GM18502 (cell line): ENCODE results near the gene PIGH.
A peak's percentile ranks its signal among the peaks of the same experiment; 100 is the strongest.
"Not testable (repeated sequence)": the region's sequence is repeated elsewhere in the genome, so short reads cannot be mapped to it uniquely, and the experiment has no call there.

Source experiments
- ATAC-seq: cut with Tn5 transposase; IDR thresholded peaks from one replicate; pipeline ENCODE4 v1.9.1; 2021; ENCODE audit warnings: mild to moderate bottlenecking; ENCODE audit not compliant: unreplicated experiment, poor library complexity

PIGH gene, protein sequence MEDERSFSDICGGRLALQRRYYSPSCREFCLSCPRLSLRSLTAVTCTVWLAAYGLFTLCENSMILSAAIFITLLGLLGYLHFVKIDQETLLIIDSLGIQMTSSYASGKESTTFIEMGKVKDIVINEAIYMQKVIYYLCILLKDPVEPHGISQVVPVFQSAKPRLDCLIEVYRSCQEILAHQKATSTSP

DNA sequence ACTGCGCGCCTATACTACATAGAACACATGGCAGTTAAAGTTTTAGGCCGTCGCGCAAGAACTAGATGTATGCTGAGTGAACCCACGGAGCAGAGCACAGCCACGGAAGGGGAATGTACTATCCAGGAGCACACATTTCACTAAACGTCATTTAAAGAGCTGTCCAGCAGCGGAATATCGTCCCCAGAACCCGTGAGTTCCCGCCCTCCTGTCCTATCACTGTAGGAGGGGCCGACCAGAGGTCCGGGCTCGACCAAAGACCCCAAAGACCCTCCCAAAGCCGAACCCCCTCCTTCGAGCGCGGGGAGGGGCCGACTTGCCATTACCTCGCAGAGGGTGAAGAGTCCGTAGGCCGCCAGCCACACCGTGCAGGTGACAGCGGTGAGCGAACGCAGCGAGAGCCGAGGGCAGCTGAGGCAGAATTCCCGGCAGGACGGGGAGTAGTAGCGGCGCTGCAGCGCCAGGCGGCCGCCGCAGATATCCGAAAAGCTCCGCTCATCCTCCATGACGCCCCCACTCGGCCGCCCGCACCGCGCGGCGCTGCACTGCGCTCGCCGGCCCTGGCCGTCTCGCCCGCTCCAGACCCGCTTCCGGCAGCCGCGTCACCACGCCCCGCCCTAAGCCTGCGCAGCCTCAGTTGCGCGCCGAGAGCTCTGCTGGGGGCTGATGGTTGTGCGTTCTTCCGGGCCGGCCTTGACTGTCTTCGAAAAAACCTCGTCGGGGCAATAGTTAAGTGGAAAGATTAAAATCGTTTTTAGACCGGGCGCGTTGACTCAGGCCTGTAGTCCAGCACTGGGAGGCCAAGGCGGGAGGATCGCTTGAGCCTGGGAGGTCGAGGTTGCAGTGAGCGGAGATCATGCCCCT is at the start of gene PIGH:
Gene PIGH, minus strand, starts transcription at position 571 of the 864 bp plus-strand sequence. Its CDS starts 65 bp downstream, at position 506.
- peak; percentile 93 for ATAC-seq

DNA sequence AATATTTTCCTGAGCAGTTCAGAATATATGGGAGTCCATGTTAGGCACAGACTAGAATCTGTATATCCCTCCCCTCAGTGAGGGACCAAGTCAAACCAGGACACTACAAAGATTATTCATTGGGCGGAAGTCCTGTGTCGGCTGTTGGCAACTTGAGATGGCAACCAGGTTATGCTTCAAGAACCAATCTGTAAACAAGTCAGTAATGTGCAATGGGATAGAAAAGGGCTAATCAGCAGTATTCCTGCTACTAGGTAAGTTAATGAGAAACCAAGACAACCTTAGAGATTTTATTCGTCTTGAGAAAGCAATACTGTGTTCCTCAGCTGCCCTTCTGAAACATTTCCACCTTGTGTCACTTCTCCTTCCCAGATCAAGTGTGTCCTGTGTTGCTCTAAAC is 46.1 kb upstream of the PIGH start:
- no peak for ATAC-seq

DNA sequence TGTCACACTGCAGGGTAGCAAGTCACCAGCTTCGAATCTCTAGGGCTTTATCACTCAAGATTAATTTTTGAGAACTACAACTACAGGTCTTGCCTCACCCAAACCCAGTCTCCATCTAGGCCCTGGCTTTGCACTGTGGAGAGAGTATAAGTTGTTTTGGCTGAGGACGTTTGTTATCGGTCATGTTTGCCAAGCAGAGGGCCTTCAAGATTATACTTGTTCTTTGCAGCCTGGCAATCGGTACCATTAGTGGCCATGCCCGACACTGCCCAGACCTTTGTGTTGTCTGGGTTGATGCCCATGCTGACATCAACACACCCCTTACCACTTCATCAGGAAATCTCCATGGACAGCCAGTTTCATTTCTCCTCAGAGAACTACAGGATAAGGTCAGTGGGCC is 45.3 kb upstream of the PIGH start:
- no peak for ATAC-seq

DNA sequence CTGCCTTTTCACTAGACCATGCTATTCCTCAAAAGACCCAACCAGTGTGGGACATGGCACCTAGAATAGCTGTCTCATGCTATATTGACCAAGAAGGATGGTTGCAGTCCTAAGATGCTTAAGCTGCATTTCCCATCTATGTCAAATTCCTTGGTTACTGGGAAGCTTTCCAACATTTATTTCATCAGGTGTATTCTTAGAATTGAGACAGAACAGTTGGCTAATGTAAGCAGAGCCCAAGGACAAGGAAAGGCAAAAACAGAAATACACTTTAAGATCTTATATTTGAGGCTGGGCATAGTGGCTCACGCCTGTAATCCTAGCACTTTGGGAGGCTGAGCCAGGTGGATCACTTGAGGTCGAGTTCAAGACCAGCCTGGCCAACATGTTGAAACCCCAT is 44.4 kb upstream of the PIGH start:
- no peak for ATAC-seq

DNA sequence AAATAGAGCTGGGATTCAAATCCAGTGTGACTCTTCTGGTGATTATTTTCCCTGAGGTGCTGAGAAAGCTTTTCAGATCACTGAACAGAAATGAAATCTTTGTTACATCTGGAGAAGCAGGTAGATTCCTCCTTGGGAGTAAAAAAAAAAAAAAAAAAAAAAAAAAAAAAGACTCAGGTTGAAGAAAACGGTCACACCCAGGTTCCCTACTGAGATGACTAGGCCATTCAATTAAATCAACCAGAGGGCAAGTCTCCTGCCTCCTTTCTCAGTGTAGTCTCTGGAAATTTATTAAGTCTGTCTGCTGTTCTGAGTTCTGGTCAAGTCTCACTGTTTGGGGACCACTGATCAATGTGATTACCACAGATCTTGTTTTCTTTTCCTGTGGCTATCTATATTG is 43.6 kb upstream of the PIGH start:
- ATAC-seq = no peak

DNA sequence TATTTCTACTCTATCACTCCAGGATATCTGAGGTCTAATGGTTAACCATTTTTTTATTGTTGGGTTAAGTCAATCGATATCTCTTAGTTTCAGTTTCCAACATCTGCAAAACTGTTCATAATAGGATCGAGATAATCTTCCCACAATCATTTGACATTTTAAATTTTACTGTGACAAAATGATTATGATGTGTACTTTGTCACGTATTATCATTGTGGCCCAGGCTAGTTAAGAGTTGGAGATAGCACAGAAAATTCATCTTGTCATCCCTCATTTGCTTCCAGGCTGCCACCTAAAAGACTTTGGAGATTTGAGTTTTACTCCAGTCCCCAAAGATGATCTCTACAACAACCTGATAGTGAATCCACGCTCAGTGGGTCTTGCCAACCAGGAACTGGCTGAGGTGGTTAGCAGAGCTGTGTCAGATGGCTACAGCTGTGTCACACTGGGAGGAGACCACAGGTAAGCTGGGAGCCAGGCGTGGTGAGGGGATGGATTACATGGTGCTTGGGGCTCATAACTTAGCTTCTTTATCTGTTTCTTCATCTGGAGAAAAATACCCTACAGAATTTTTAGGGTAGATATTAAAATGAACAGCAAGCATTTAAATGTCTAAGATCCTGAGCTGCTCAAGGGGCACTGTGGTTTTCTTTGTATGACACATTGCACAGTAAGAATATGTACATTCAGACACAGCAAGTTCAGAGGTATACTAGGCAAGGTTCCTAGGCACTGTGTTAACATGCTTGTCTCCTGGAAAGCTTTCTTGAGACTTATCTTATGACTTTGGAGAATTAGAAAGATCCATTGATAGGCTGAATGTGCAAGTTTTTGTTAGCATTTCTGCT is 42.1 kb upstream of the PIGH start:
- no peak for ATAC-seq

DNA sequence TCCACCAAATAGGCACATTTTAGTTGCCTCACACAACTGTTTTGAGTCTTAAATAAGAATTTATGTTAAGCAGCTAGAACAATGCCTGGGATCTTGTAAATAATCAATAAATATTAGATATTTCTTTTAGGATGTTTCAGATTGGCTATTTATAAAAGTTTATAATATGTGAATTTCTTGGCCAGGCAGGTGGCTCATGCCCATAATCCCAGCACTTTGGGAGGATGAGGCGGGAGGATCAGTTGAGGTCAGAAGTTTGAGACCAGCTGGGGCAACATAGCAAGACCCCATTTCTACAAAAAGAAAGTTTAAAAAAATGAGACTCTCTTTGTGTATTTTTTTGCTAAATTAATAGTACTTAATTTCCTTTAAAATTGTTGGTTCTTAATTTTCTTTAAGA is 41.4 kb upstream of the PIGH start:
- no peak for ATAC-seq

DNA sequence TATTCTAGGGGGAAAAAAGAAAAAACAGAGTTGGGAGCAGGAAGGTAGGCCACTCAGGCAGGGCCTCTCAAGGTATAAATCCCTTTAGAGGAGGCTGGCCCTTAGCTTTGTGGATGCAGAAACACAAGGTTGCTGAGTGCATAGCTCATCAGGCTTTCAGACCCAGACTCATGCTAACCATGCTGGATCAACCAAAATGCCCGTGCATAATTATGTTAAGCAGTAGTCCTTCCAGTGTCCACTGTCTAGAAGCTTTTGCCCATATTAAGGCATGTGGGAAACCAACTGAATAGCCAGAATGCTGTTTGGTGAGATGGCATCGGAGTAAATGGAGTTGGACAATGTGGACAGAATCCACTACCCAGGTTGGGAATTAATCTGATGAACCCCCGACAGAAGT is 38.6 kb upstream of the PIGH start:
- no peak for ATAC-seq

DNA sequence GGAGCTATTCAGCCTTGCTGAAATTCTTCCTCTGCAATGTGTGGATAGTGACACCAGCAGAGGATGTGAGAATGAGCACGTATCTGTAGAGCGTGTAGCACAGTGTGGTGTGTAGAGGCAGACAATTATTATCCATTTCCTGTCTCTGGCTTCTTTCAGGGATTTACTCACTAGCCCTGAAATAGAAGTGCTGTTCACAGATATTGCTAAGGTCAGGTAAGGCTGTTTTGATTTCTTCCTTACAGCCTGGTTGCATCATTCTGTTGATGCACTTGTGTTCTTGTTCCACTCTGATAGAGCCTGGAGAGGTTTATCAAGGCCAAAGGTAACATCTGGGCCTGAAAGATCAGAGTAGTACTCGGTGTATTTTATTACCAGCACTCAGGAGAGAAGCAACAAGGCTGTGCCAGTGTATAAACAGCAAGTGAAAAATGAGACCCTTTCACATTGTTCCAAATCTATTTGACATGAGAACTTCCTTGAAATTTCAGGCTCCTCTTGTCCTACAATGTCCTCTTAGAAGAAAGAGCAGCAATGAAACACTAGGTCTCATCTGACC is 36.4 kb upstream of the PIGH start:
- ATAC-seq = no peak

DNA sequence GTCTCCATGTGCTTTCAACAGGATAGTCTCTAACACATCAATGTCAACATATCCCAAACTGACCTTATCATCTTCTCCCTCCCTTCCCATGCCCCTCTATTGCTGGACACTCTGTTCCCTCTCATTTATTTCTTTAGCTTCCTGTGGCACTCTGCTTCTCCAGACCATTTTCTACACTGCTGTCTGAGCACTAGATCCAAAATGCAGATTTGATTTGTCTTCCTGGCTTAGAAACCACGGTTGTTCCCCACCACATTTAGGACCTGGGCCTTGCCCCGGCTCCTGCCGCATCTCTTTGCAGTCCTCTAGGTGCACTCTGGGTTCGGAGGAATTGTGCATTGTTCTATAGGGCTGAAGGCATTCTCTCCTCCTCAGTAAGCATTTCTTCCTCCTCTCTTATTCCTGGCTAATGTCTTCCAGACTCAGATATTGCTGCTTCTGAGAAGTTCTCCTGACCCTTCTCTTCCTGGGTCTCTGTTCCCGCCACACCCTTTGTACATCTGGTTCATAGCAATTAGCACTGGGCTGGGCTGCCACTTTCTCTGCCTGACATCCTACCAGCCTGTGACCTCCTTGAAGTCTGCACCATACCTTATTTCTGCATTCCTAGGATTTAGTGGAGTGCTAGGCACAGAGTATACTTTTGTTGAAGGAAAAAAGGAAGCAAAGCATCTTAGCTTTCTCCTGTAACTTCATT is 33.5 kb upstream of the PIGH start:
- ATAC-seq = no peak

DNA sequence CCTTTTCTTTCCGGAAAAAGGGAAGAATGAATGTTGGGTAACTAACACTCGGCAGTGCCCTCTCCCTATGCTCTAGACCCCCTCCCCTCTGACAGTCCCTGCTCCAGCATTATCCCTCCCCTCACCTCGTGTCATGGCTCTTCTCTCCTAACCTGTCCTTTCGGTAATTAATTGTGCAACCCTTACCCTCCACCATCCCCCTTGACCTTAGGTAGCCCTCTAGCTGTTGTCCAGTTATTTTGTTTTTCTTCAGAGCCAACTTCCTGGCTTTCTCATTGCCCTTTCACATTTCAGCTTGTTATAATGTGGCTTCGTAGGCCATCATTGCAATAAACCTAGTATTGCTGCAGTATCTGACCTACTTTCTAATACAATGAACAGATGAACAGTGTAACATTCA is 30.9 kb upstream of the PIGH start:
- no peak for ATAC-seq

DNA sequence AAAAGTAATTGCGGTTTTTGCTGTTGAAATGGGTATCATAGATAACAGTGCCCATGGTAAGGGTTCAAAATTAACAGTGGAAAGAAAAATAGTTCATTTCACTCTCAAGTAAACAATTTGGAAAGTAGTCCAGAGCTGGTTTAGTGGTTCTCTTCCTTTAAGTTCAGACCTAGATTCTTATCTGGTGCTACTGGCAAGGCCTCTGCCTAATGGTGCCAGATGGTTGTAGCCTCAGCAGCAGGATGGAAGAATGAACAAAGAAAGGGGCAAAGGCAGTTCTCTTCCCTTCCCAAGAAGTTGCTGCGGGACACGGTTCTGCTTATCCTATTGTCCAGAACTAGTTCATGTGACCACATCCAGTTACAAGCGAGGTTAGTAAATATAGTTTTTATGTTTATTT is 30.1 kb upstream of the PIGH start:
- ATAC-seq = no peak

DNA sequence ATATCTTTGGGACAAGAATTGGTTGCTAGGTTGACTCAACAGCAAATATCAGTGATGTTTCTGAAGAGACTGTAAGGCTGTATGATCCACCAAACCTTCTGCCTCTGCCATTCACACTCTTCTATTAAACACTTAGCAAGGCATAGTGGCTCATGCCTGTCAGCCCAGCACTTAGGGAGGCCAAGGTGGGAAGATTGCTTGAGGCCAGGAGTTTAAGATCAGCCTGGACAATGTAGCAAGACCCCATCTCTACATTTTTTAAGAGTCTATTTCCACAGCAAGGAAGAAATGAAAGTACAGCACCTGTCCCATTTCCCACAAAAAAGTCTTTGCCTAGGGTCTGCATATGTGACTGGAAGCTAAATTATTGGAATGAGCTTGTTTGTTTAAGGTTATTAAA is 27.5 kb upstream of the PIGH start:
- ATAC-seq = no peak

DNA sequence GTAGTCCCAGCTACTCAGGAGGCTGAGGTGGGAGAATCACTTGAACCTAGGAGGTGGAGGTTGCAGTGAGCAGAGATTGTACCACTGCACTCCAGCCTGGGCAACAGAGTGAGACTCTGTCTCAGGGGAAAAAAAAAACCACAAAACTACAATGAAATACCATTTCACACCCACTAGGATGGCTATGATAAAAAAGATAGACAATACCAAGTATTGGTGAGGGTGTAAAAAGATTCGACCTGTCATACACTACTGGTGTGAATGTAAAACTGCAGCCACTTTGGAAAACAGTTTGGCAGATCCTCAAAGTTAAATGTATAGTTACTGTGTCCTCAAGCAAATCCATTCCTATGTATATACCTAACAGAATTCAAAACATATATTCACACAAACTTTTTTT is 26.1 kb upstream of the PIGH start:
- ATAC-seq = not testable (repeated sequence)

DNA sequence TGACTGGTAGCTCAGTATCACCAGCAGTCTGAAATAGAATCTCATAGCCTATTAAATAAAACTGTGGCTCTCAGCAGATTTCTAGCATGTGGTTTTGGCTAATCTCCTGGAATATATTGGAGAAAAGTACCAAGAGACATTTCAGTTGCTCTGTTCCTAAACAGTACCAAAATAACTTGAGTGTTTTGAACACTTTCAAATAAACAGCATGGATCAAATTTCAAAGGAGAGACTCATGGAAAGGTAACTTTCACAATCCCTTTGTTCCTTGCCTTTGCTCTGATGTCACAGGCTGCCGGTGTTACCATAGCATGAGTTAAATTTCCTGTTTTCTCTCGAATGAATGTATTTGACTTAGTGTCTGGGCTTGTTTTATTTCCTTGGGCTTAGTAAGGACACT is 23.0 kb upstream of the PIGH start:
- no peak for ATAC-seq

DNA sequence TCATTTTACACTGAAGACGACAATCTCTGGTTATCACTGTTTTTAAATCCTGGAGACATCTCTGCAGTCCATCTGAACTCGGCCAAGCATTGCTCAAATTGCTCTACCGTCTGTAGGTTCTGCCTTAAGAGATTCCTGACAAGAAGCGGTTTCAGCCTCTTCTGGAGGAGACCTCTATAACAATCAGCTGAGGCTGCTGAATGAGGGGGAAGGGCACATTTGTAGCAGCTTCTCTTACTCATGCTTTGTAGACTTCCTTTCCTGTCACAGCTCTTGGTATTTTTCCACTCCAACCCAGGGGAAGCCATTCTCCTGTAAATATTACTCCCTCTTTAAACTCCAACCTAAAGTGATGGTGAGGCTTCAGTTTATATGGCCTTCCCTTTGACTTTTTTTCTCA is 22.6 kb upstream of the PIGH start:
- ATAC-seq = no peak

DNA sequence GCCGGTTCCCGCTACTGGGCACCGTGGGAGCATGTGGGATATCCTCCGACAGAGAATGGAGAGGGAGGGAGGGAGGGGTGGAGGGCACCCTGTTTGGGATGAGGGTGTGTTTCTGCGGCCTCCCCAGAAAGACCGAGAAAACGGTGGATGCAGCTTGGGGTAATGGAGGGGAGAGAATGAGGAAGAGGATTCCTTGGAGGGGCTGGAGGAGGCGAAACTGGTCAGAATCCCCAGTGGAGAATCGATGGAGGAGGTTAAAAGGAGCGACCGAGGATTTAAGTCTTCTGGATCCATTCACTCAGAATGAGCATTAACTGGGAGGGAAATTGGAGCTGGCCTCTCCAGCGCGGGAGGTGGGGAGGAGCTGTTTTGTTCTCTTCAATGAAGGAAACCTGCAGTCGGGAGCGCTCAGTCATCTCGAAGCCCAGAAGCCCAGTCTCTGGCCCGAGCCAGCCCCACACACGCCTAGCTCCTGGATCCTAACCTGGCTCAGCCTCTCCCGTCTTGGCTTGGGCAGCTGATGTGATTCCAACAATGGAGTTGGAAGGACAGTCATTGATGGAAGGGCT is 20.2 kb upstream of the PIGH start:
- no peak for ATAC-seq

DNA sequence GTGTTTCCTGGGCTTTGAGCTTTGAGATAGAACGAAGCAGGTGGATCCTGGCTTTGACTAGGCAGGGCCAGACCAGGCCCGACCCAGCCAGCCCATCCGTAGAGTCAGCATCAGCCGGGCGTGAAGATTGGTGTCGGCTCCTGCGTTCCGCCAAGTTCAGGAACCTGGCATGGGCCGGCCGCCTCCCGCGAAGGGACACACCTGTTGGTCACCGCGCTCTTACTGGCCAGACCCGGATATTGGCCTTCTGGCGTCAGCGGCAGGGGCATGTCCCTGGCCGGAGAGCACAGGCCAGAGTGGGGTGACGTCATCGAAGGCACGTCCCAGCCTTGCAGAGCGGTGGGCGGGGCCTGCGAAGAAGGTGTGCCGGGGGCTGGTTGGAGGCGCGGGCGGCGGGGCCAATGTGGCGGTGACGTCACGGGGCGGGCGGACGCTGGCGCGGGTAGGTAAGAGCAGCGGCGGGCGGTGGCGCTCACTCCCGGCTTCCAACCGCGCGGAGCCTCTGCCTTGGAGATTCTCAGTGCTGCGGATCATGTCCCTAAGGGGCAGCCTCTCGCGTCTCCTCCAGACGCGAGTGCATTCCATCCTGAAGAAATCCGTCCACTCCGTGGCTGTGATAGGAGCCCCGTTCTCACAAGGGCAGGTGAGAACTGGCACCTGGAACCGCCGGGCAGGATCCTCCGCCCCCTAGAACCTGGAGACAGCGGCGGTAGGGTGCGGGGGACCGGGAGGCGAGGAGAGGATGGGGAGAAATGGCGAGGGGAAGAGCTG is 19.6 kb upstream of the PIGH start, which contains the start of gene ARG2:
Gene ARG2, plus strand, starts transcription at position 475 of the 771 bp plus-strand sequence. Its CDS starts 58 bp downstream, at position 533.
- ATAC-seq = peak; percentile 95

DNA sequence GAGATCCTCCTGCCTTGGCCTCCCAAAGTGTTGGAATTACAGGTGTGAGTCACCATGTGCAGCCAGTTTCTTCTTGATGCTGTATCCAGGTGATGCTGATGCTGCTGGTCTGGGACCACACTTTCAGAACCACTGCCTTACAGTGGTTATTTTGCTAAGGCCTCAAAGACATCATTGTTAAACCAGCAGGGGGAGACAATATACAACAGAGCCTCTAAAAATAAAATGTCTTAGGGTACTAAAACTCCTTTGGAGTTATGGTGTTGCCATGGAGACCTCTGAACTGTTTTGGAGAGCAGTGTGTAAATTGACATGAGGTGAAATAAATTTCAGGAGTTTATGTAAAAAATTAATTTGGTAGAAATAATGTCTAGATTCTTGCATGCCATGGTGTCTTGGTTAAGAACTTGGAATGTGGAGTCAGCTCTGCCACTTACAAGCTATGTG is 18.6 kb upstream of the PIGH start:
- ATAC-seq = no peak
